Astrocyte of the spinal cord (primary cell): ENCODE data around the gene EIF4G2.

Experiments
- DNase-seq: peaks from one replicate; pipeline ENCODE4 v3.0.0; 2011; ENCODE audit warnings: low read depth, low spot score
- H3K4me3 ChIP-seq: 2 replicates; pipeline ENCODE4 v1.5.1; 2011; ENCODE audit warnings: low read depth, mild to moderate bottlenecking, low read length, moderate library complexity
- in situ Hi-C: cut with HindIII; loops from 2 replicates; pipeline ENCODE4 v1.10.0; 2017; ENCODE audit warnings: low sequenced_read_pairs
- TF ChIP-seq, protein P1 (sequence below): IDR thresholded peaks from 2 replicates; pipeline ENCODE4 v1.5.1; 2012; ENCODE audit warnings: low read depth, mild to moderate bottlenecking, low read length, inconsistent platforms

The EIF4G2 gene

GRCh38 chr11:10800292-10800691 lies 8.4 kb downstream of the EIF4G2 start:
- no peak for DNase-seq
- no peak overlapping the region for H3K4me3 ChIP-seq
- TF ChIP-seq, protein P1, sequence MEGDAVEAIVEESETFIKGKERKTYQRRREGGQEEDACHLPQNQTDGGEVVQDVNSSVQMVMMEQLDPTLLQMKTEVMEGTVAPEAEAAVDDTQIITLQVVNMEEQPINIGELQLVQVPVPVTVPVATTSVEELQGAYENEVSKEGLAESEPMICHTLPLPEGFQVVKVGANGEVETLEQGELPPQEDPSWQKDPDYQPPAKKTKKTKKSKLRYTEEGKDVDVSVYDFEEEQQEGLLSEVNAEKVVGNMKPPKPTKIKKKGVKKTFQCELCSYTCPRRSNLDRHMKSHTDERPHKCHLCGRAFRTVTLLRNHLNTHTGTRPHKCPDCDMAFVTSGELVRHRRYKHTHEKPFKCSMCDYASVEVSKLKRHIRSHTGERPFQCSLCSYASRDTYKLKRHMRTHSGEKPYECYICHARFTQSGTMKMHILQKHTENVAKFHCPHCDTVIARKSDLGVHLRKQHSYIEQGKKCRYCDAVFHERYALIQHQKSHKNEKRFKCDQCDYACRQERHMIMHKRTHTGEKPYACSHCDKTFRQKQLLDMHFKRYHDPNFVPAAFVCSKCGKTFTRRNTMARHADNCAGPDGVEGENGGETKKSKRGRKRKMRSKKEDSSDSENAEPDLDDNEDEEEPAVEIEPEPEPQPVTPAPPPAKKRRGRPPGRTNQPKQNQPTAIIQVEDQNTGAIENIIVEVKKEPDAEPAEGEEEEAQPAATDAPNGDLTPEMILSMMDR: no peak
- in situ Hi-C loops: no loop called here

DNA sequence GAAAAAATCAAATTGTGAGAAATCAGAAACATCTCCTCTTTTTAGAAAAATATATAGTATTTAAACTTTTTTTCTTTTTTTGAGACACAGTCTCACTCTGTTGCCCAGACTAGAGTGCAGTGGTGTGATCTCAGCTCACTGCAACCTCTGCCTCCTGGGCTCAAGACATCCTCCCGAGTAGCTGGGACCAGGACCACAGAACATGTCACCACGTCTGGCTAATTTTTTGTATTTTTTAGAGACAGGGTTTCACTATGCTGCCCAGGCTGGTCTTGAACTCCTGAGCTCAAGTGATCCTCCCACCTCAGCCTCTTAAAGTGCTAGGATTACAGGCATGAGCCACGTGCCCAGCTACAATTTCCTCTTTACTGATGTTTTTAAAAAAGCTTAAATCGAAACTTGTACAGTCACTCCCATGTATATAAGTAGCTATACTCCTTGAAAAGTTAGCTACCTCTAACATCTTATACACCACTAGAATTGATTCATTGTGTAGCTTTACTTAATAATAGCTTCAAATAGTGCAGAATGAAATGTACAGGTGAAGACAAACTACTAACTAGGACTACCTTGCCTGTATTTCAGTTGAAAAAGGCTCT lies 10.3 kb downstream of the EIF4G2 start:
- TF ChIP-seq, protein P1: no peak
- in situ Hi-C loops: no loop called here
- DNase-seq: no peak
- H3K4me3 ChIP-seq: no peak overlapping the region

DNA sequence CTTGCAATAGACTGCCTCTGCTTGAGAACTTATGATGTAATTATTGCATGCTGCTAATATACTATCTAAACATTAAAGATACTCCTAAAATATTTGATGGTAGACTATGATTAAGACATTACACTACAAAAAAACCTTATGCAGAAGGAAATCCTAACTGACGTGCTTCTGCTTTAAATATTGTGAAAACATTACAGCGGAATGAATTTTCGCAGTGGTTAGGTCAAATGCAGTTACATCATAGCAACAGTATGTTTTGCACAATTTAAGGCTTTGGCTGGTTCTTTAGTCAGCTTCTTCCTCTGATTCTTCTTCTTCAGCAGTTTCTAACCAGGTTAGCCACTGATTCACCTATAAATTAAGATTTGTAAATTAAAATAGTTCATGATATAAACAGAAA lies 11.2 kb downstream of the EIF4G2 start:
- no peak for DNase-seq
- in situ Hi-C loops: no loop called here
- TF ChIP-seq, protein P1: no peak
- no peak overlapping the region for H3K4me3 ChIP-seq

- in situ Hi-C loops: no loop called here
- TF ChIP-seq, protein P1: no peak
- no peak for DNase-seq
- no peak overlapping the region for H3K4me3 ChIP-seq
Measured at GRCh38 chr11:10797001-10797400, 11.7 kb downstream of the EIF4G2 start.

DNA sequence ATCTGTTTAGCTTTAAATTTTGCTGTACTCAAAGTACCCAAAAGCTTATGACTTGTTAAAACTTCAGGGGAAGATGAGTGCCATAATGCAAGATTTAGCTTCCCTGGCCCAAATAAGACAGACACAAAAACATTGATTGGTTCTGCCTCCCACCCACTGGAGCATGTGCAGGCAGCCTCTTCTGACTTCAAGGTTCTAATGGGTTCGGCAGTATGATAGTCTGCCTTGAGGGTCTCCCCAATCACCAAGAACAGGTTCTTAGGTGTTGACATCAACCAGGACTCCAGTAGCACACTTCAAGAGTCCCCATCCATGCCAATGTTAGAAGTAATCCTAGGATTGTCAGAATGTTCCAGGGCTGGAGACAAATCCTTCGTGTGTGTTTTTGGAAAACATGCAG lies 12.5 kb downstream of the EIF4G2 start:
- in situ Hi-C loops: no loop called here
- no peak overlapping the region for H3K4me3 ChIP-seq
- DNase-seq: no peak
- TF ChIP-seq, protein P1: no peak

GRCh38 chr11:10793470-10794255 lies 15.1 kb downstream of the EIF4G2 start:
- no peak for DNase-seq
- TF ChIP-seq, protein P1: no peak
- no peak overlapping the region for H3K4me3 ChIP-seq
- in situ Hi-C loops: no loop called here
